OCI-LY1 (cell line): ENCODE results near the gene GPN2.

Experiments
- H2AFZ ChIP-seq: fragments of 200-600 bp; sonication (generic), shearing (Covaris generic); 2 replicates; pipeline ENCODE4 v1.6.0; 2014; ENCODE audit warnings: antibody characterized with exemption, mild to moderate bottlenecking, low read length
- H3F3A ChIP-seq: fragments of 200-600 bp; sonication (generic), shearing (Covaris generic); 2 replicates; pipeline ENCODE4 v1.6.0; 2014; ENCODE audit warnings: mild to moderate bottlenecking, antibody characterized with exemption, low read length, moderate library complexity; ENCODE audit not compliant: insufficient read depth
- H3K27ac ChIP-seq: fragments of 200-600 bp; sonication (generic); 2 replicates; pipeline ENCODE4 v1.5.1; 2014; ENCODE audit warnings: low read length, mixed run types, mild to moderate bottlenecking, low read depth; ENCODE audit not compliant: poor library complexity, severe bottlenecking
- H3K27me3 ChIP-seq: fragments of 200-600 bp; sonication (generic); 2 replicates; pipeline ENCODE4 v1.6.0; 2014; ENCODE audit warnings: antibody characterized with exemption, mild to moderate bottlenecking, low read length, moderate library complexity; ENCODE audit not compliant: insufficient read depth
- H3K36me3 ChIP-seq: fragments of 200-600 bp; sonication (generic); 2 replicates; pipeline ENCODE4 v1.6.1; 2014; ENCODE audit warnings: mild to moderate bottlenecking, antibody characterized with exemption, low read length, moderate library complexity, mixed read lengths; ENCODE audit not compliant: insufficient read depth
- H3K4me1 ChIP-seq: fragments of 200-600 bp; sonication (generic); 2 replicates; pipeline ENCODE4 v1.5.1; 2014; ENCODE audit warnings: mild to moderate bottlenecking, low read length, moderate library complexity; ENCODE audit not compliant: insufficient read depth, severe bottlenecking
- H3K4me2 ChIP-seq: fragments of 200-600 bp; sonication (generic), shearing (Covaris generic); 2 replicates; pipeline ENCODE4 v1.6.1; 2014; ENCODE audit warnings: low read length
- H3K4me3 ChIP-seq: fragments of 200-600 bp; sonication (generic); 2 replicates; pipeline ENCODE4 v1.5.1; 2014; ENCODE audit warnings: low read length, low read depth, mild to moderate bottlenecking, mixed read lengths; ENCODE audit not compliant: poor library complexity, severe bottlenecking
- H3K79me2 ChIP-seq: fragments of 200-600 bp; shearing (Covaris generic); 2 replicates; pipeline ENCODE4 v1.6.1; 2016; ENCODE audit warnings: mixed run types, low read length, mixed read lengths; ENCODE audit not compliant: insufficient read depth
- H3K9ac ChIP-seq: fragments of 200-600 bp; sonication (generic), shearing (Covaris generic); 2 replicates; pipeline ENCODE4 v1.6.1; 2014; ENCODE audit warnings: mild to moderate bottlenecking, low read length, mixed read lengths
- H3K9me2 ChIP-seq: fragments of 200-600 bp; sonication (generic), shearing (Covaris generic); 2 replicates; pipeline ENCODE4 v1.6.1; 2014; ENCODE audit warnings: low read depth, mild to moderate bottlenecking, low read length, mixed read lengths
- H3K9me3 ChIP-seq: fragments of 200-600 bp; shearing (Covaris generic); 2 replicates; pipeline ENCODE4 v1.6.1; 2014; ENCODE audit warnings: low read length, mixed read lengths
- H4K20me1 ChIP-seq: fragments of 200-600 bp; sonication (generic), shearing (Covaris generic); 2 replicates; pipeline ENCODE4 v1.6.0; 2016; ENCODE audit warnings: mild to moderate bottlenecking, low read length; ENCODE audit not compliant: insufficient read depth
- EZH2 ChIP-seq: fragments of 200-600 bp; sonication (generic), shearing (Covaris generic); IDR thresholded peaks from 2 replicates; pipeline ENCODE4 v1.8.0; 2017; ENCODE audit warnings: borderline replicate concordance, mixed run types, mild to moderate bottlenecking, antibody characterized with exemption, low read length, moderate library complexity, mixed read lengths
- TF ChIP-seq, protein P1 (sequence below): fragments of 200-600 bp; sonication (generic), shearing (Covaris generic); IDR thresholded peaks from 2 replicates; pipeline ENCODE4 v1.5.1; 2017; ENCODE audit warnings: mild to moderate bottlenecking, antibody characterized with exemption, low read length, moderate library complexity, mixed read lengths

Gene GPN2

DNA sequence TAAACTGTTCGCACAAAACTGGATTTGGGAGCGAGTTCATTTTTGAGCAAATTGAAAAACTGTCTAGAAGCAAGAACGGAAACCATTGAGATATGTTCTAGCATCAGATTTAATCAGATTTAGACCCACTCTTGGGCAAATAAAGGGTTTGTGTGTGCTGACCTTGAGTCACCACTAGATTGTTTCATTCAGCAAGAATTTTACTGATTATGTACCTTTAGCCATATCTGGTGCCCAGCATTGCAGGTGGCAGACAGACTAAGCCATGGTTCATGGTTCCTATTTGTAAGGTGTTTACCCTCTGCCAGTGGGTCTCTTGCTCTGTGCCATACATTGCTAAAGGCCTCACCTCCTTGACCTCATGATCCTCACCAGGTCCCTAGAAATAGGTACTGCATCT, 32.8 kb upstream of the GPN2 start:
- Histone ChIP-seq H3K9me3 (no peaks in the 10 kb centered on the region), H3K36me3 (peaks cover 49% of the 10 kb centered on the region), H3K4me3 (peak overlapping the region; percentile 95), H3K9me2 (no peaks in the 10 kb centered on the region), H3K9ac (peak overlapping the region; percentile 92), H3K4me2 (peak overlapping the region; percentile 78), H2AFZ (no peak overlapping the region), H3K79me2 (peaks cover 17% of the 10 kb centered on the region), H3K27ac (no peak overlapping the region), H4K20me1 (no peaks in the 10 kb centered on the region), H3K4me1 (peaks cover 19% of the 10 kb centered on the region), H3K27me3 (no peaks in the 10 kb centered on the region), H3F3A (no peaks in the 10 kb centered on the region)
- no peak for TF ChIP-seq EZH2
- TF ChIP-seq, protein P1, sequence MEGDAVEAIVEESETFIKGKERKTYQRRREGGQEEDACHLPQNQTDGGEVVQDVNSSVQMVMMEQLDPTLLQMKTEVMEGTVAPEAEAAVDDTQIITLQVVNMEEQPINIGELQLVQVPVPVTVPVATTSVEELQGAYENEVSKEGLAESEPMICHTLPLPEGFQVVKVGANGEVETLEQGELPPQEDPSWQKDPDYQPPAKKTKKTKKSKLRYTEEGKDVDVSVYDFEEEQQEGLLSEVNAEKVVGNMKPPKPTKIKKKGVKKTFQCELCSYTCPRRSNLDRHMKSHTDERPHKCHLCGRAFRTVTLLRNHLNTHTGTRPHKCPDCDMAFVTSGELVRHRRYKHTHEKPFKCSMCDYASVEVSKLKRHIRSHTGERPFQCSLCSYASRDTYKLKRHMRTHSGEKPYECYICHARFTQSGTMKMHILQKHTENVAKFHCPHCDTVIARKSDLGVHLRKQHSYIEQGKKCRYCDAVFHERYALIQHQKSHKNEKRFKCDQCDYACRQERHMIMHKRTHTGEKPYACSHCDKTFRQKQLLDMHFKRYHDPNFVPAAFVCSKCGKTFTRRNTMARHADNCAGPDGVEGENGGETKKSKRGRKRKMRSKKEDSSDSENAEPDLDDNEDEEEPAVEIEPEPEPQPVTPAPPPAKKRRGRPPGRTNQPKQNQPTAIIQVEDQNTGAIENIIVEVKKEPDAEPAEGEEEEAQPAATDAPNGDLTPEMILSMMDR: no peak

DNA sequence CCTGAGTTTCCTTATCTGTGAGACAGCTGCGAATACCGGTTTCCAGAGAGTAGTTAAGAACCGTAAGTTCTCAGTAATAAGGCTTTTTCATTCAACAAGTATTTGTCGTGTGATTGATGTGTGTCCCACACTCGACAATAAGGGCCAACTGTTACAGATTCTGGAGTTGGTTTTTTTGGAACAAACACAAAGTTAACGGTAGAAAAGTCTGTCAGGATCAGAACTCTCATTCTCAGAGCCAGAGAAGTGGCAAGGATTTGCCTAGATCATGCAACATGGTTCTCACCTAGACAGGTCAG, 32.3 kb upstream of the GPN2 start:
- Histone ChIP-seq H3K36me3 (peaks cover 44% of the 10 kb centered on the region), H3K9me3 (no peaks in the 10 kb centered on the region), H3K9me2 (no peaks in the 10 kb centered on the region), H4K20me1 (no peaks in the 10 kb centered on the region), H3K4me2 (peak overlapping the region; percentile 78), H3F3A (no peaks in the 10 kb centered on the region), H3K4me1 (peaks cover 19% of the 10 kb centered on the region), H3K9ac (peak overlapping the region; percentile 92), H3K27ac (no peak overlapping the region), H3K4me3 (peak overlapping the region; percentile 95), H3K27me3 (no peaks in the 10 kb centered on the region), H3K79me2 (peaks cover 17% of the 10 kb centered on the region), H2AFZ (no peak overlapping the region)
- TF ChIP-seq, protein P1: no peak
- no peak for TF ChIP-seq EZH2

DNA sequence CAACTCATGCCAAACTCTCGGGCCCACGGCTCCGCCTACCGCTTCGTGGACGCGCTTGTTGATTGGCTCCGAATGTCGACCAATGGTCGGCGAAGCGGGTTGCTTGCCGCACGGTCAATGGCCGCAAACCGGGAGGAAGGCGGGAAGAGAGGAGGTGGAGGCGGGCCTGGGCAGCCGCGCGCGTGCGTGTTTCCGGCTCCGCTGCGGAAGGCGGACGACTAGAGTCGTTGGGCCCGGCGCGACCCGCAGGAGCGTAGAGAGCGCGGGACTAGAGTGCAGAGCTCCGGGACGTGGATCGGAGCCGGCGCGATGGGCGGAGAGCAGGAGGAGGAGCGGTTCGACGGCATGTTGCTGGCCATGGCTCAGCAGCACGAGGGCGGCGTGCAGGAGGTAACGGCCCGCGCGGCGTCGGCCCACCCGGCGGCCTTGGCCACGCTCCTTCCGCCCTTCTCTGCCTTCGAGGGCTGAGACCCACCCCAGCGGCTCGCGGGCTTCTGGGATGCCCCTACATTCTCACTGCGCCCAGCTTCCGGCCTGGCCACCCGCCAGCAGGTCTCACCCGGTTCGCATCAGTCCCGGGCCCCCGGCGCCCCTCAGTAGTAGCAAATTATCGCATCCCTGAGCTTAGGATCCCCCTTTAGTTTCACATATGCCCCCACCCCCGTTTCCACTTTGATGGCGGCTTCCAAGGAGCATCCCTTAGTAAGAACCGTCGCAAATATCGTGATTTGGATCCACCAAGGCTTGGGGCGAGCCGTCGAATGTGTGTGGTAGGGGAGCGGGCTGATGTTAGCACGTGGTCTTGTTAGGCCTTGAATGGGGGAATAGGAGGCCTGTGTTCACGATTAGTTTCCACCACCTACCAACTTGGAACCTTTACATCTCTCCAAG, 31.7 kb upstream of the GPN2 start, which contains the start of gene NUDC:
Gene NUDC (plus strand): TSS at position 204 of the 891 bp plus-strand sequence. CDS start 106 bp downstream, at position 310.
- Histone ChIP-seq H3K27me3 (no peaks in the 10 kb centered on the region), H3K4me3 (peak within 1 kb of the TSS; percentile 95), H4K20me1 (no peaks in the 10 kb centered on the region), H3F3A (no peaks in the 10 kb centered on the region), H3K36me3 (peaks cover 38% of the 10 kb centered on the region), H3K4me1 (peaks cover 19% of the 10 kb centered on the region), H3K9me3 (no peaks in the 10 kb centered on the region), H3K9ac (peak within 1 kb of the TSS; percentile 92), H3K9me2 (no peaks in the 10 kb centered on the region), H3K4me2 (peak within 1 kb of the TSS; percentile 78), H3K27ac (peak within 1 kb of the TSS; percentile 36), H2AFZ (peak within 1 kb of the TSS; percentile 39; the same call in 1 of the 2 replicates), H3K79me2 (peaks cover 17% of the 10 kb centered on the region)
- TF ChIP-seq EZH2: no peak
- TF ChIP-seq, protein P1: no peak
